NOMO-1 treated with DMSO at 0.1 percent for 48 hours (cell line): ENCODE data around the gene RPRD1B.

Source experiments
- DNase-seq: peaks from one replicate; lab custom pipeline; 2025; ENCODE audit not compliant: unreplicated experiment; lab: John Stamatoyannopoulos, UW

Gene RPRD1B, protein sequence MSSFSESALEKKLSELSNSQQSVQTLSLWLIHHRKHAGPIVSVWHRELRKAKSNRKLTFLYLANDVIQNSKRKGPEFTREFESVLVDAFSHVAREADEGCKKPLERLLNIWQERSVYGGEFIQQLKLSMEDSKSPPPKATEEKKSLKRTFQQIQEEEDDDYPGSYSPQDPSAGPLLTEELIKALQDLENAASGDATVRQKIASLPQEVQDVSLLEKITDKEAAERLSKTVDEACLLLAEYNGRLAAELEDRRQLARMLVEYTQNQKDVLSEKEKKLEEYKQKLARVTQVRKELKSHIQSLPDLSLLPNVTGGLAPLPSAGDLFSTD

DNA sequence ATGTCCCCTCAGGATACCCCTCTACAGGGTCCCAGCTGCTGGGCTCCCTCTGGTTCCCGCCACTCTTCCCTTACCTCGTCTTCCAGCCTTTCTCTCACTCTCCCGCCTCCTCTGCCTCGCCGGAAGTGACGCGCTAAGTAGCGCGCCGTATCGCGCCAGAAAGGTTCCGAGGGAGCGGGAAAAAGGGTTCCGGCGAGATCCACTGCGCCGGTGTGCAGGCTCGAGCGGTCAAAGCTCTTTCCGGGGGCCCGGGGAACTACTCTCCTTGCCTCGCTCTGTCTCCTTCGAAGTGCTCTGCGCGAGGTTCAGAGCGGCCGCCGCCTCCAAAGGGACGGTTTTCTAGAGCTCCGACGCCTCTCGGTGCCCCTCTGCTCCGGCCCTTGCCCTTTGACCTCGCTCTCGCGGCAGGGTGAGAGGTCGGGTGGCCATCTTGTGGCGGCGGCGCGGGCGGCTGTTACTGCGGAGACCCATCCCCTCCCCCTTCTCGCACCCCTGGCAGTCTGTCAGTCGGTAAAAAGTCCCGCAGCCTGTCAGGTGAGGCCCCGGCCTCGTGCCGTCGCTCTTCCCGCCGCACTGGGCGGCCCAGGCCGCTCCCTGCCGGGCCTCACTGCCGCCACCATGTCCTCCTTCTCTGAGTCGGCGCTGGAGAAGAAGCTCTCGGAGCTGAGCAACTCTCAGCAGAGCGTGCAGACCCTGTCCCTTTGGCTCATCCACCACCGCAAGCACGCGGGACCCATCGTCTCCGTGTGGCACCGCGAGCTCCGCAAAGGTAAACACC is at the start of gene RPRD1B, which contains the start of gene TTI1:
Gene RPRD1B, plus strand, starts transcription at position 417 of the 778 bp plus-strand sequence. Its CDS starts 202 bp downstream, at position 619.
Gene TTI1, minus strand, starts transcription at position 127 of the 778 bp plus-strand sequence. CDS start 19,640 bp downstream, outside the sequence.
- DNase-seq, result peak; percentile 83

DNA sequence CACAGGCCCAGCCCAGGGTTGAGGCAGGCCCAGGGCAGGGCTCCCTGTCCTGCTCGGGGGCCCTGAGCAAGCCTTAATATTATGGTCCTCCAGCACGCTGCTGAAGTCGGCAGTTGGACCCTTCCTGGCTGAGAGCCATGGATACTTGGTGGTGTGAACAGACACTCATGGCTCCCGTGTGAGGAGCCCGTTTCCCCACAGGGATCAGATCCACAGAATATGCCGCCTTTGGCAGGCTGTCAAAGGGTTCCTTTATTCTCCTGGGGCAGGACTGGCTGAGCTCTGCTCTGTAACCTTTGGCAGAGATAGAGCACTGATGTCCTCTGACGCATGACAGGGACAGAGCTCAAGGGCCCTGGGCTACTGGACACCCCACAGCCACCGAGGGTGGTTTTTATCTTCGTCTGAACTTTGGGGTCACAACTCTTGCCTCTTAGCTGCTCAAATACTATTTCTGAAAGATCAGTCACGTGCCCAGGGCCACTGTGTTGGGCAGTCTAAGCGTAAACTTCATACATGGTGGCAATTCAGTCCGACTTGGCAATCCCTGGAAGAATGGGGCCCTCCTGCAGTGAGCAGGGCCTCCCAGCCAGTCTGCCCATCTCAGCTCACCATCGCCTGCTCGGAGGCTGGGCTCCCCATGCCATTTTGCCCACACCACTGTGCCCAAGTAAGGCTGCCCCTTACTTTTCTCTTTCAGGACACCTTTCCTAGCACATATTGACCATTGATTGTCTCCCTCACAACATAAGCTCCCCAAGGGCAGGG is 49.3 kb upstream of the RPRD1B start:
- no peak for DNase-seq

DNA sequence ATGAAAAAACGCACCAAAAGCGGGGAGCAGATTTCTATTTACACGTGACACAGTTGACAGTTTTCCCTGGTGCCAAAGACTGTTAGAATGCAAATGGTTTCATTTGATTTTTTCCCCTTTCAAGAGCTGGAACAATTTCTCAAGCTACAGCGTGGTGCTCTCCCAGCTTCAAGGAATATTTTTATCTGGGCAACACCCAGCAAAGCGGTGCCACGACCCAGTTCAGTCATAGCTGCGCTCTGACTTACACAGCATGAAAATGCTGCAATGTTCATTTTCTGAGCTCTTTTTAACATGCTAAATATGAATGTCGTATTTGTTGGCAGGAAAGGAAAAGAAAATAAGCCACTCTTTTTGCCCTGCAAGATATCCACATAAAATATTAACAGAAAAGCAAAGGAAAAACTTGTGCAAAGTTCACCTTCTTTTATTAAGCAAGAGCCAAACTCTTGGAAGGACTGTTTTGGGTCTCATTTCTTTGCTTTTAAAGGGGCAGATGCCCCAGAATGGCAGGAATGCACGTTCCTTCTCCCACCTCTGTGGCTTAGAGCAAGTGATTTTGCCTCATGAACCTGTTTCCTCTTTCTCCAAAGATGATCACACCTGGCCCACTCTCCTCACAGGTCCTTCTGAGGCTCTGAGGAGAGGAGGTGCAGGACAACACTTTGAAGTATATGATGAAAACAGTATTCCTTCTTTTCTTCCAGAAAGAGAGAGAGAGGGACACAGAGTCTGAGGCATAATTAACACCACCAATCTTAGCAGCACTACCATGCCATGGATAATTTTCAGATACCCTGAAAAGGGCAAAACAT is 47.3 kb upstream of the RPRD1B start:
- no peak for DNase-seq

DNA sequence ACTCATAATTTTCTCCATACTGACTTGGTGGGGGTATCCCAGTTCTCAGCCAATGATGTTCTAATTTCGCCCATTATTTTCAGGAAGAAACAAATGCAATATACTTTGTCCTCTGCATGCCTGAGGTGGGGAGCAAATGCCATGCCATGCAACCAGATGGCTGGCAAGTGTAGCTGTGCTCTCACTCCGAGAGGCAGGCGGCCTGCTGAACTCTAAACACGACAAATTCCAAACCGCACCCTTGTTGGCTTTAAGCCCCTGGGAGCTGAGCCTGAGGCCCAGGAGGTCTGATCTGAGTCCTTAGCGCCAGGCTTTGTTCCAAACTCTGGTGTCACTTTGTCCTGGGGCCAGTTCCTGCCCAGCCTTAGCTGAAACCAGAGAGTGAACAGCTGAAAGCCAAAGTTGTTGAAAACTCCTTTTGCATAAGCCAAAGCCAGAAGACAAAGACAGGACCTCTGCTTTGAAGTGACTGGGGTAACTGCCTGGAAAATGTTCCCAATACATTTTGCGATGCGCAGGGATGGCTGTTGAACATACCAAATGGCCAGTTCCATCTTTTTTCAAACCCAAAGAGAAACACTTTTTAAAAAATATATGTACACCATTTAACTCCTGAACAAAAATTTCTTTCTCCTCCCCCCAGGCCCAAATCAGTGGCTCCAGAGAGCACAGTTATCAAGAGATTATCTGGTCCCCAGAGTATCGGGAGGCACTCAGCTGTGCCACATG is 46.5 kb upstream of the RPRD1B start:
- no peak for DNase-seq

DNA sequence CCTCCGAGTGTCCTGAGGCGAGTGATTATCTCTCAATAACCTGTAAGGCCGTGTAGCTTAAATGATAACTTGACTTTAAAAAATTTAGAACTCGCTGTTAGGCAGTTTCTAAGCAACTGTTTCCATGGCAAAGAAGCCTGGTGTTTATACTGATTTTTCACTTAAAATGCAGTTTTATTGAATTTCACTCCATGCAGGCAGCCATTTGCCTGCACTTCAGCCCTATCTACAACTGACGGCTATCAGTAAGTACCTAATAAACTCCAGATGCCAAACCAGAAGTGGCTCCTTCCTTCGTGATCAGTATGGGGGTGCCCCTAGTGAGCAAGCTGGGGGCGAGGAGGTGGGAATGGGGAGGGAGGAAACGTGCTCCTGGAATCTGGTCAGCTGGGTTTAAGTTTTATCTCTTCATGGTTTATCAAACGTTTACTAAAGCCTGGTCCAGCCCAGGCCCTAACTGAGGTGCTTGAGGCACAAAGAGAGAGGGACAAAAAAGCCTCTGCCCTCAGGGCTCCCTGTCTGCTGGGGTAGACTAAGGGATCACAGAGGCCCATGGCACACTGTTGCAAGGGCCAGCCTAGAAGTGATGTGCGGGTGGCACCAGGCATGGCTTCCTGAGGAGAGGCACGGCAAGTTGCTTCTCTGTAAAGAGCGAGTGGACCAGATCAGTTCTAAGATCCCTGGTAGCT is 45.8 kb upstream of the RPRD1B start:
- no peak for DNase-seq

DNA sequence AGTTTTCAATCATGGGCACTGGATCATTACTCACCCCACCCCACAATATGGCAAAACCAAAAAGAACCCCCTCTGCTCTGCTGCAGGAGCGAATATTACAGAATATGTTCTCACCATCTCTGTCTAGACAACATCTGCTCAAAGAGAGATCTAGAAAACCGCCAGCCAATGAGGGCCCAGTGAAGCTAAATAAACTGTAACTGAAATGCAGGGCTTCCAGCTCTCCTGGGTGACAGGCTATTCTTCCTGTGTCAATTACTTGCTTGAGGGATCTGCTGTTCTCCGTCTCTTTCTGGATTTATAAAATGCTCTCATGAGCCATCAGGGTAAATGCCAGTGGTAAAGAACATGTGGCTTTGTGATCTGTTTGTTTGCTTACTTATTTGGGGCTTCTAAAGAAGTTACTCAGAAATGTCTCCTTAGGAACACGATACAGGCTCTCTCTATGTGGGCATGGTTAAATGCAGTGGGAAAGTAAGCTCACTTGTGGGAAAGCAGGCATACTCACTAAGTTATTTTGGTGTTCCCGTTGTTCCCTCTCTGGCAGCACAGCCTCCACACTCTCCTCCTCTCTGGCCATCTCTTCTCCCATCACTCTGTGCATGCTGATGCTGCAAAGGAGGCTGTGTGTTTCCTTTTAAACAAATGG is 45.1 kb upstream of the RPRD1B start:
- no peak for DNase-seq

DNA sequence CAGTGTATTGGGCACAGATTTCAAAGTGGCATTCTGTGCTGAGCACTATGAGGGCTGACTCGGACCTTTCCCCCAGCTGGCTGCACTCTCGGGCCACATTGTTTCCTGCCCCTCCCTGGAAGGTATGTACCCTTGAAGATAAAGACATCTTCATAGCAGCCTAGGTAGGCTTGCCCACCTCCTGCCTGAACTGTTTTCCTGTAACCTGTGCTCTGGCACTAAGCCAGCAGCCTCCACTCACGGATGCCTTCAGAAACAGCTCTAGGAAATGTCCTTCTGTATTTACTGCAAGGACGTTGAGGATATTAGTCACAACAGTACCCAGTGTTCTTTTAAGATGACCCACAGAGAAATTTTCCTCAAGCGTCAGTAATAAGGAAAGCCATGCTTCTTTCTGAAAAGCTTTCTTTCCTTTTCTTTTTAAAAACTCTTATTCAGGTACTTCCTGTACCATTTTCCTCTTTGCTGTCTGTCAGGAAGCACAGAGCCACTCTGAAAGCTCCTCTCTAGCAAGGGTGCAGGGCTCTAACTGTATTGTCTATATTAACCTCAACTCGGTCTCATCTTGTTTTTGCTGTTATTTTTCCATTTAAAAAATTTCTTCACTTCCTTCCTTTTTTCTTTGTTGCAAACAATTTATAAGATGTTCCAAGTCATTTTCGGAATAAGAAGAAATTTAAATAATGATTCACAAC is 43.8 kb upstream of the RPRD1B start:
- DNase-seq, result peak; percentile 58

DNA sequence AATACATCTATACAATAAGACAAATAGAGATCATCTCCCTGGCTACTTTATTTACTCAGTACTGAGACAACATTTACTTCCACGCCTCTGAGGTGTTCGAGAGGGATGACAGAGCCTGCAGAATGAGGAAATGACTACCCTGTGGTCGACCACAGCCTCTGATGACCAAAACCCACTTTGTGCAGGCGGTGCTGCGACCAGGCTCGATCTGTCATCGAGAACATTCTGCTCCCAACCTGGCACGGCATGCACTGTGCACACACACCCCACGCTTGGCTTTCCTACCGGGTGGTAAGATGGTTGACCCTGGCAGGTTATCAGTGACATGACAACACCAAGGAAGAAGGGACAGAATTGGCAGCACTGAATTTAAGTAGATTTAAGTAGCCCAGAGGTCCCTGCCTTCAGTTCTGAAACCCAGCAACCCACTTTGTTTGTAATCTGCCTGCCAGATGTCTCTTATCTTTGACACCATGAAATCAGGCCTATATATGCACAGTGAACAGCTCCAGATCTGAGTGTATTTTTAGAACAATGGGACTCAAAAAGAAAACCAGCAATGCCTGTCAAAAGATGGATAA is 42.9 kb upstream of the RPRD1B start:
- DNase-seq, result peak; percentile 94

DNA sequence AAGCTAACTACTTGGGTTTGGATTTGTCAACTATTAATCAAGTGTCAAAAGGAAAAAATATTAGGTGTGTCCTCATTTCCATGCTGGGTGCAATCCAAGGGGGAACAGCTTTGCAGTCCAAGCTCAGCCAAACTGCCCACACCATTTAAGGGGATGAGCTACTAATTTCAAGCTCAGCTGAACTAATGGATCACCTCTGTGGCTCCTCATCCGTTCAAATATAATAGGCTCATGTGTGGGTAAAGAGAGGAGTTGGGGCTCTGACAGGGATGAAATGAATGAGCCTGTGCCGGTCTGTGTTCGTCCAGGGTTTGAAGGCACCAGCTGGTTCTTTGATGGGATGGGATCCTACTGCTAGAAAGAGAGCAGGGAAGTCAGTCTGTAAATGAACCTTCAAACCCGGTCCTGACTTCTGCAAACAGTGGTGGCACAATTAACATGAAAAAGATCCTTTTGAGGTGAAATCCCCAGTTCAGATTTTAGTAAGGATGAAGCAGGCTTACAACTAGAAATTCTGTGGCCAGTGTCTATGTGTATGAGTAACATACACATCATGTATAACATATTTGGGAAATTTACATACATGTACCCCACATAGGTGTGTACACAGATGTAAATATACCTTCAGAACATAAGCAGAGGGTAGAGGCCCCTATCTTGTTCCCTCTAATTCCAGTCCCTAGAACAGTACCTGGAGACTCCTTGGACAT is 42.2 kb upstream of the RPRD1B start:
- DNase-seq, result no peak

DNA sequence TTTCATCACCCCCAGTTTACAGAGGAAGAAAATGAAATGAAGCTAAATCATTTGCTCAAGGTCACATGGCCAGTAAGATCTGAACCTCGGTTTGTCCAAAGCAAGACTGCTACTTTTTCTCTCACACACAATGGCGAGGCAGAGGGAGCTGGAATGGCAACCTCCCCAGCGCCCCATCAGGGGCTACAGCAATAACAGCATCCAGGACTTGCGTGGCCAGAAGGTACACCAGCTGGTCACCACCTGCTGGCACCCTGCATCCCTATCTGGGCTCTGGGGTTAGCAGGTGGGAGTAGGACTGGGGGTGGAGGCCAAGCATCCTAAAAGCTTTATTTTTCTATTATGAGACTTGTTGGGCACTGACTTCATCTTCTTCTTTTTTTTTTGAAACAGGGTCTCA is 41.6 kb upstream of the RPRD1B start:
- no peak for DNase-seq

DNA sequence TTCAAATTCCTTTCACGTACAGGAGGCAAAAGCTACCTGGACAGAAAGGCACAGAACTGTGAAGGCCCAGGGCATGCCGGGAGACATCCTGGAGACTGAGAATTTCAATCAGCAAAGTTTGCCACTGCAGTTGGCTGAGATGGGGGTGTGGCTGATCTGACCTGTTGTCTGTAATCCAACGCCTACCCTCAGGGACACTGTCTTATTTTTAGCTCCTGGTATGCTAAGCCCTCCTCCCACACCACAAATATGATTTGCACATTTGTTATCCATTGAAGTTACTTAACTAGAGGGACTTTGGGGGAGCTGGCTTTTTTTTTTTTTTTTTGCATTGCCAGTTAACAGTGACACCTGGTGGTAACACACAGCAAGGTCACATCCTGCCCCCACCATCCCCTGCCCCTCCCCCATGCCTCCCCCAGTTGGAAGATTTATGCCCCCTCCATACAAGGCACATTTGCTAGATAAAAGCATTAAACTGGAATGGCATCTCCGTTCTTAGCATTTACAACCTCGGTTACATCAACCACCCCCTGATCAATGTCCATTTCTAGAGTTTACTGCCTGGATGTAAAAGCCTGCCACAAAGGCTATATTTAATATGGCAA is 40.6 kb upstream of the RPRD1B start:
- DNase-seq, result peak; percentile 72

DNA sequence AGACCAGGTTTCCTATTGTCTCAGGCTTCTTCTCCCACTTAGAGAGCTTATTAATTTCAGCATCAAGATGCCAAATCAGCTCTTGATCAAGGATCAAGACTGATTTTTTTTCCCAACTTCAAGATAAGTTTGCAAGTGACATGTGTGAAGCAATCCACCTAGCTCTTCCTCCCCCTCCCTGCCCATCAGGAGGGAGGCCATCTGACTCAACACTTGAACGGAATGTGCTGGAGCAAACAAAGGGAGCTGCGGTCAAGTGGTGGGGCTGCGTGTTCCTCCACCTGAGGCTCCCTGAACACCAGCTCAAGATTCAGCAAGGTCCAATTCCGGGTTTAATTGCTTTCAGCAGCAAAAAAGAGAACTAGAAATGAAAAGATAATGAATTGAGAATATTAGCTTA is 39.0 kb upstream of the RPRD1B start:
- DNase-seq, result no peak

DNA sequence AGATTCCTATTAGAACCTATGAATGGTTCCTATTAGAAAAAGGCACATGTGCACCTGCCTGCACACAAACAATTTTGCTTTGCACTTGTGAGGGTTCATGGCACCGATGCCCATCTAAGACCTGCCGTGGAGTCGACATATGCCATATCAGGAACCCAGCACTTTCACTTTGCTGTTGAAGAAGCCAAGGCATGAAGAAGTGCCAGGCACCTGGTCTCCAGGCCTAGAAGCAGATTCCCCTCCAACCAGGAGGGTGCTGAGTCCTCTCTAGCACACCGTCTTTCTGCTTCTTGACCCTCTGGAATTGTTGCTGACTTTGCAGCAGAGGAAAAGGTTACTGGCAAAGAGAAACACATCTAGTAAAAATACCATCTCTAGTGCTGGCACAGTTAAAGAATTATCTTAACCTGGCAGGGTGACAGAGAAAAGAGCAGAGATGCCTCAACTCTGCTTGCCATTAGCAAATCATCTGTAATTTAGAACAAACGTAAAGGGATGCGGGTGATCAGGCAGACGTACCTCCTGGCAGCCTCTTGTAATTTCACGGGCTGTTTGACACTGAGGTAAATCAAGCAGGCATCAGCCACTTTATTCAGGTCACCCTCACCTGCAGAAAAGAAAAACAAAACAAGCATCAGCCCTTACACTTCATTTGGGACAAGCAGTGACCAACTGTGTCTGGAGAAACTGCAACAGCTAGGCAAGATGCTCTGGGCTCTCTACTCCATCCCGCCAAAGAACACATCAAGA is 37.5 kb upstream of the RPRD1B start:
- DNase-seq, result no peak

DNA sequence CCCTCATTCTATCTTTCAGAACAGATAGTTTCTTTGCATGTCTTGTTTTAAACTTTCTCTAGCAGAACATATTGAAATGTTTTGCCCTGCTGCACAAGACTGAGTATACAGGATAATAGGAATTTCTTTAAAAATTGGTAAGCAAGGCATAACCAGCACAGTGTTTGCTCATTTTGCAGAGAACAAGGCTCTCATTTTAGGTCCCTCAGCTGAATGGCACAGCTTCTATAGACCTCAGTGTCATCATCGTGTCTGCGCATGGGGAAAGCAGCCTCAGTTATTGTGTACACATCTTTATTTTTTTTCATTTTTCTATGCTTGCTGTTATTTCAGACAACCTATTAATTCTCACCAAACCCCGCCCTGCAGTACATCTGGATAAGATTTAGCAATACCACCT is 36.0 kb upstream of the RPRD1B start:
- DNase-seq, result no peak

DNA sequence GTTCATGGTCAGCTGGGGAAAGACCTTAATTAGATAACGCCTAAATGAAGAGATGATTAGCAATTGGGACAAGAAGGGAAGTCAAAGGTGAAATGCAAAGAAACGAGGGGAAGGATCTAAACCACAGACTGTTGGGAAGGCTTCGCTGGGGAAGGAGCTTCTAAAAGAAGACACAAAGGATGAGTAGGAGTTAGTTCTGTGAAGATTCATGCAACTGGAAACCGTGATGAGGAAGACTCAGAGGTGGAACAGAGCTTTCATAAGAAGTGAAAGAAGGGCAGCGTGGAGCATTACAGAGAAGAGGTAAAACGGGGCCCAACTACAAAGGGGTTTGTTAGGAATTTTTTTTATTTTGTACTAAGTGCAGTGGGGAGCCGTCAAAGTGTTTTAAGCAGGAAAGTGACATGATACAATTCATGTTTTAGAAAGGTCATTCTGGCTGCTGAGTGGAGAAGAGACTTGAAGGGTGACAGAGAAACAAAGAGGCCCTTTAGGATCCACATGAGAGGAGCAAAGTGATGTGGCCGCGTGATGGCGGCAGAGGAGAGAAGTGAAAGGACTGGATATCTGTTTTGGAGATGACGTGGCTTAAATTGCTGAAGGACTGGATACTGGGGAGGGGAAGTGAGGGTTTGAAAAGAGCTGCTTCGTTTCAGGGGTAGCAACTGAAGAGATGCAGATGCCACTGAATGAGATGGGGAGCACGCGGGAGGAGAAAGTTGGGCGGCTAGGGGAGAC is 33.9 kb upstream of the RPRD1B start:
- DNase-seq, result no peak

DNA sequence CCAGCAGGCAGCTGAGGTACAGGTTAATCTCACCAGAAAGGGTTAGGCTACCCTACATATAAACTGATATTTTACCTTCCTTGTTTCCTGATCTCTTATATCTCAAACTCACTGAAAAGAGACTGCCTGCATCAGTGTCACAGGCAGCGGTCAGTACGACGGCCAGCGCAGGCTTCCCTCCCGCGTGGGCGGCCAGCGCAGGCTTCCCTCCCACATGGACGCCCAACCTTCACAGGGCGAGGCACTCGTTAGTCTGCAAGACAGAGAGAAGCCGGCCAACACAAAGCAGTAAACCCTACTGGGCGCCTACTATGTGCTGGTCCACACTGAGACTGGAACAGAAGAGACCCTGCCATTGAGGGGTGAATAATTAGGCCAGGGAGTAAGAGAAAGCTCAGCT is 33.3 kb upstream of the RPRD1B start:
- DNase-seq, result no peak
